ENCODE results near the gene FGD5.

- TF ChIP-seq POLR2A (IDR thresholded peaks at IDR 0.05) (no peak), CTCF (IDR thresholded peaks at IDR 0.05) (no peak)
These were observed 49.3 kb downstream of the FGD5 start for GRCh38 chr3:14867936-14868570.

Measured in esophagus squamous epithelium (tissue), 4 donors.